Lower leg skin (tissue), 3 donors: ENCODE results near the gene CLDN2.

Experiments
- POLR2A ChIP-seq, 2 donors: fragments of 450-650 bp; IDR thresholded peaks; one replicate each; pipeline ENCODE4 v1.6.1; 2016 to 2017; ENCODE audit warnings: antibody characterized with exemption in 2 of 2, mild to moderate bottlenecking in 1 of 2, moderate library complexity in 1 of 2
- TF ChIP-seq, protein P1 (sequence below), 3 donors: fragments of 450-650 bp; IDR thresholded peaks; one replicate each; pipeline ENCODE4 v1.5.1; 2016; ENCODE audit warnings: antibody characterized with exemption in 3 of 3, mild to moderate bottlenecking in 3 of 3, moderate library complexity in 2 of 3

DNA sequence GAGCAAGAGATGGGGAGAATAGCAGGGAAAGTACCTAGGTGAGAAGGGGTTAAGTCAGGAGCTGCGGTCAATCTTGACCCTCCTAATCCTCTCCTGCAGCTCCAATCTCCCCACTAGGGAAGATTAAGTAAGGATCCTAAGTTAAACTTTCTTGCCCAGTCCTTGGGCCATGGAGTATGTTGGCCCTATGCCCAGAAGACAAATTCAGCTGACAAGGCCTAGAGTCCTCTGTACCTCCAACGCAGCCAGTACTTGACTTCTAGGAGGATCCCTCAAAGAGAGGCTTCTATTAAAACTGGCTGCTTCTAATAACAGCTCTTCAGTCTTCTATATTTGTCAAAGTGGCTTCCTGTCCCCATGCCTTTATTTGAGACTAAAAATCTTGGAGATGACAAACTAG, 1.4 kb downstream of the CLDN2 start:
- TF ChIP-seq, protein P1, sequence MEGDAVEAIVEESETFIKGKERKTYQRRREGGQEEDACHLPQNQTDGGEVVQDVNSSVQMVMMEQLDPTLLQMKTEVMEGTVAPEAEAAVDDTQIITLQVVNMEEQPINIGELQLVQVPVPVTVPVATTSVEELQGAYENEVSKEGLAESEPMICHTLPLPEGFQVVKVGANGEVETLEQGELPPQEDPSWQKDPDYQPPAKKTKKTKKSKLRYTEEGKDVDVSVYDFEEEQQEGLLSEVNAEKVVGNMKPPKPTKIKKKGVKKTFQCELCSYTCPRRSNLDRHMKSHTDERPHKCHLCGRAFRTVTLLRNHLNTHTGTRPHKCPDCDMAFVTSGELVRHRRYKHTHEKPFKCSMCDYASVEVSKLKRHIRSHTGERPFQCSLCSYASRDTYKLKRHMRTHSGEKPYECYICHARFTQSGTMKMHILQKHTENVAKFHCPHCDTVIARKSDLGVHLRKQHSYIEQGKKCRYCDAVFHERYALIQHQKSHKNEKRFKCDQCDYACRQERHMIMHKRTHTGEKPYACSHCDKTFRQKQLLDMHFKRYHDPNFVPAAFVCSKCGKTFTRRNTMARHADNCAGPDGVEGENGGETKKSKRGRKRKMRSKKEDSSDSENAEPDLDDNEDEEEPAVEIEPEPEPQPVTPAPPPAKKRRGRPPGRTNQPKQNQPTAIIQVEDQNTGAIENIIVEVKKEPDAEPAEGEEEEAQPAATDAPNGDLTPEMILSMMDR (IDR thresholded peaks at IDR 0.05) = no peak
- TF ChIP-seq POLR2A (IDR thresholded peaks at IDR 0.05) = no peak
